Mucosa of descending colon (tissue), 3 donors: ENCODE data around the gene GLYR1. TPM values are rescaled to one million over a fixed set of nuclear protein-coding genes. Genes with fewer than 3 reads are reported as not detected.
A peak's percentile ranks its signal among the peaks of the same experiment; 100 is the strongest.

ENCODE experiments used
- ATAC-seq: fragments of 200-7000 bp; cut with Tn5 transposase; one replicate; pipeline ENCODE4 v1.9.1; 2020; ENCODE audit warnings: mild to moderate bottlenecking, moderate library complexity
- DNase-seq, 3 donors: peaks; one replicate each; pipeline ENCODE4 v3.0.0-alpha.2; 2020
- H3K36me3 ChIP-seq: fragments of 200-600 bp; one replicate; pipeline ENCODE4 v1.8.0; 2021; ENCODE audit warnings: low read depth, mild to moderate bottlenecking
- H3K4me1 ChIP-seq: fragments of 200-600 bp; one replicate; pipeline ENCODE4 v1.8.0; 2021; ENCODE audit warnings: low read depth, mild to moderate bottlenecking
- H3K4me3 ChIP-seq: fragments of 200-600 bp; one replicate; pipeline ENCODE4 v1.8.0; 2021; ENCODE audit warnings: mild to moderate bottlenecking
- H3K9me3 ChIP-seq: fragments of 200-600 bp; one replicate; pipeline ENCODE4 v1.8.0; 2021; ENCODE audit warnings: mild to moderate bottlenecking
- intact Hi-C, 2 donors: fragments of 100-400 bp; cut with DNase I in 1 of 2; cut with micrococcal nuclease in 1 of 2; formaldehyde crosslinking; loops; one replicate each; pipeline versions ENCODE4 v1.11.0 to v1.11.1; 2022; cut with DNase I, micrococcal nuclease
- total RNA-seq, 3 donors: library from RNA; stranded (reverse); fragmentation: NEBNext Ultra II Directional in 2 of 3; extraction: Animal tissue kit (Norgen Biotek cat#: 25700) in 2 of 3; gene quantifications; one replicate each; pipeline versions ENCODE4 v1.2.1 to v1.2.4, GENCODE V29; 2021 to 2023
- TF ChIP-seq, protein P1 (sequence below): fragments of 200-600 bp; IDR thresholded peaks from one replicate; pipeline ENCODE4 v1.8.0; 2022; ENCODE audit warnings: antibody characterized with exemption, mild to moderate bottlenecking
- donor health status: DM: no; HTN: no; CAD: no; lungs with moderate emphysema.
- donor health status: DM: no; HTN: no; CAD: no.
- donor health status: DM: no; HTN: yes; CAD: no.

The GLYR1 gene
- total RNA-seq, 3 donors from 2014 or later = 110 to 123 (median 111) TPM

GRCh38 chr16:4800290-4801041 is 46.6 kb downstream of the GLYR1 start:
- no peaks in the 10 kb centered on the region for H3K36me3 ChIP-seq
- peaks cover 33% of the 10 kb centered on the region for H3K4me1 ChIP-seq
- H3K9me3 ChIP-seq = no peaks in the 10 kb centered on the region
- DNase-seq = peak; percentile 85 to 89 (median 86)
- H3K4me3 ChIP-seq = no peak overlapping the region
- TF ChIP-seq, protein P1, sequence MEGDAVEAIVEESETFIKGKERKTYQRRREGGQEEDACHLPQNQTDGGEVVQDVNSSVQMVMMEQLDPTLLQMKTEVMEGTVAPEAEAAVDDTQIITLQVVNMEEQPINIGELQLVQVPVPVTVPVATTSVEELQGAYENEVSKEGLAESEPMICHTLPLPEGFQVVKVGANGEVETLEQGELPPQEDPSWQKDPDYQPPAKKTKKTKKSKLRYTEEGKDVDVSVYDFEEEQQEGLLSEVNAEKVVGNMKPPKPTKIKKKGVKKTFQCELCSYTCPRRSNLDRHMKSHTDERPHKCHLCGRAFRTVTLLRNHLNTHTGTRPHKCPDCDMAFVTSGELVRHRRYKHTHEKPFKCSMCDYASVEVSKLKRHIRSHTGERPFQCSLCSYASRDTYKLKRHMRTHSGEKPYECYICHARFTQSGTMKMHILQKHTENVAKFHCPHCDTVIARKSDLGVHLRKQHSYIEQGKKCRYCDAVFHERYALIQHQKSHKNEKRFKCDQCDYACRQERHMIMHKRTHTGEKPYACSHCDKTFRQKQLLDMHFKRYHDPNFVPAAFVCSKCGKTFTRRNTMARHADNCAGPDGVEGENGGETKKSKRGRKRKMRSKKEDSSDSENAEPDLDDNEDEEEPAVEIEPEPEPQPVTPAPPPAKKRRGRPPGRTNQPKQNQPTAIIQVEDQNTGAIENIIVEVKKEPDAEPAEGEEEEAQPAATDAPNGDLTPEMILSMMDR = no peak
- intact Hi-C loops = no loop called here
- ATAC-seq = peak; percentile 25

GRCh38 chr16:4799171-4799855 is 47.8 kb downstream of the GLYR1 start:
- Histone ChIP-seq H3K36me3 (no peaks in the 10 kb centered on the region), H3K4me3 (no peak overlapping the region), H3K9me3 (no peaks in the 10 kb centered on the region), H3K4me1 (peaks cover 33% of the 10 kb centered on the region)
- intact Hi-C loops = no loop called here
- no peak for ATAC-seq
- peak in 1 of 3 donors; percentile 48 for DNase-seq
- TF ChIP-seq, protein P1 = no peak

DNA sequence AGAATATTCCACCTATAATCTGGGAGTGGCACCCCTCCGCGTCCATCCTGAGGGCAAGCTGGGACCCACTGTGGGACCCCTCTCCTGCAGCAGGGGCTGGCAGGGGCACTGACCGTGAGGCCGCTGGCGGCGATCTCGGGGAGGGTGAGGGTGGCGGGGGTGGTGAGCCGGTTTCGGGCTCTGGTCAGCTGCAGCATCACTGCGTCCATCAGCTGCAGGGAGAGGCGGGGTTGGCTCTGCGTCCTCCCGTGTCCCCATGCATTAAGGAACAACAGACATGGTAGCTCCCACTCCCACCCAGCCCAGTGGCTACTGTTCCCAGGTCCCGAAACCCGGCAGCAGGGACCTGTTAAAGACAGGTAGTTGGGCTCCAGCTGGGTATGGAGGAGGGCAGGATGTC is 48.6 kb downstream of the GLYR1 start:
- no peak overlapping the region for H3K4me3 ChIP-seq
- DNase-seq (peak in 1 of 3 donors; percentile 55), ATAC-seq (no peak)
- no peaks in the 10 kb centered on the region for H3K9me3 ChIP-seq
- H3K36me3 ChIP-seq = no peaks in the 10 kb centered on the region
- intact Hi-C loops = no loop called here
- TF ChIP-seq, protein P1 = no peak
- H3K4me1 ChIP-seq = peaks cover 30% of the 10 kb centered on the region

- Histone ChIP-seq H3K4me3 (no peak overlapping the region), H3K9me3 (no peaks in the 10 kb centered on the region), H3K4me1 (peaks cover 27% of the 10 kb centered on the region), H3K36me3 (no peaks in the 10 kb centered on the region)
- TF ChIP-seq, protein P1 = no peak
- ATAC-seq = no peak
- DNase-seq = no peak
- intact Hi-C loops = no loop called here
Observed at GRCh38 chr16:4797805-4798252, 49.3 kb downstream of the GLYR1 start.

DNA sequence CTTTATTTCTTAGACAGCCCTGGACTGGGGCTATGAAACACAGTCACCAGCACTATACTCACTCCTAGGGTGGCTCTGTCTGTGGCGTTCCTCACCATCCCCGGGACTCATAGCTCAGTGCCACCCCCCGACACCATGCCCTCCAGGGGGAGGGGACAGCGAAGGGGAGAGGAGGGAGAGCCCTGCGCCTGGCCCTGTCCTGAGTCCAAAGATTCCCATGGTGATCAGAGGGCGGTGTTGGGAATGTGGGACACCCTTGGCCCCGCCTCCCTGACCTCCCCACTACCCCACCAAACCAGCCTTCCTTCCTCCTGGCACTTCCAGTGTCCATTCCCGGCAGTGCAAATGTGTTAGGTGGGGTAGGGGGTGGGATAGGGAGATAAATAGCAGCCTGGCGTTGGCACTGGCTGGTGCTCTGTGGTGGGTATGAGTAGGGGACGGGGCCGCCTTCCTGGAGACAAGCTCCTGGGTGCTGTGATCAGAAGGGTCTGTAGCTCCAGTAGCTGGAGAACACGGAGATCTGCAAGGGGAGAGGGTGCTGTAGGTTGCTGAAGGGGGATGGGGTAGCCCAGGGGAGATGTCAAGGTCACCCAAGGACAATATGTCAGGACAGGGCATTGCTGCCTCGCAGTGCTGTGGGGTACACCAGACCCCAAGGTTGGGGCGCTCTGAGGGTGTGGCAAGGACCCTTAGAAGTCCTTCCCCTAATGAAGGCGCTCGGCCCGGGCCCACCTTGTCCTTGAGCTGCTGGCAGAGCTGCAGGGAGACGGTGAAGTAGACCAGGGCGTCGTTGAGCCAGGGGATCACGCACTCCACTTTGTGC is 49.9 kb downstream of the GLYR1 start:
- intact Hi-C loops = no loop called here
- ATAC-seq (peak; percentile 4), DNase-seq (peak in 2 of 3 donors; percentile 31 to 56)
- H3K36me3 ChIP-seq = no peaks in the 10 kb centered on the region
- TF ChIP-seq, protein P1 = no peak
- no peaks in the 10 kb centered on the region for H3K9me3 ChIP-seq
- no peak overlapping the region for H3K4me3 ChIP-seq
- H3K4me1 ChIP-seq = peaks cover 27% of the 10 kb centered on the region
